K562 (cell line): Measurements from ENCODE around the gene KAZN. TPM values are rescaled to one million over a fixed set of nuclear protein-coding genes. Genes with fewer than 3 reads are reported as not detected.

Source experiments
- AFF4 ChIP-seq: sonication (generic); formaldehyde crosslinking; IDR thresholded peaks from 2 replicates; pipeline ENCODE4 v1.8.0; 2023; ENCODE audit warnings: mild to moderate bottlenecking, missing genetic modification reagents
- CBX5 ChIP-seq: IDR thresholded peaks from 2 replicates; pipeline ENCODE4 v1.6.1; 2014; ENCODE audit warnings: low read depth, borderline replicate concordance
- FOXJ2 ChIP-seq: fragments of 200-800 bp; sonication (Bioruptor generic); IDR thresholded peaks from 2 replicates; pipeline ENCODE4 v1.6.1; 2016; ENCODE audit warnings: missing genetic modification characterization, missing compliant biosample characterization
- KDM5B ChIP-seq: fragments of 200-600 bp; sonication (generic); IDR thresholded peaks from 2 replicates; pipeline ENCODE4 v1.6.1; 2012; ENCODE audit warnings: low read depth, mild to moderate bottlenecking, moderate library complexity, low read length, control low read depth, inconsistent platforms; ENCODE audit not compliant: insufficient replicate concordance
- MCM2 ChIP-seq: fragments of 450-650 bp; IDR thresholded peaks from 2 replicates; pipeline ENCODE4 v1.6.1; 2017; ENCODE audit warnings: low read depth, mild to moderate bottlenecking
- RCOR1 ChIP-seq, 2 experiments: IDR thresholded peaks; 2 replicates each; pipeline ENCODE4 v1.6.1; 2012; ENCODE audit warnings: low read depth in 2 of 2, low read length in 2 of 2, borderline replicate concordance in 1 of 2, improper control_type of control experiment in 1 of 2
- ZNF584 ChIP-seq: fragments of 200-800 bp; sonication (Bioruptor generic); IDR thresholded peaks from 2 replicates; pipeline ENCODE4 v1.6.1; 2016; ENCODE audit warnings: low read depth, mild to moderate bottlenecking, missing genetic modification characterization, missing compliant biosample characterization
- polyA plus RNA-seq, 8 experiments: library from polyadenylated mRNA; depleted of rRNA in 4 of 8; stranded (reverse) in 5 of 8; unstranded in 3 of 8; fragments of >200 nt; fragmentation: Nextera tagmentation in 2 of 8; fragmentation: Illumina TruSeq in 1 of 8; extraction: Ambion mirVana in 2 of 8; extraction: Trizol in 1 of 8; gene quantifications; 2 replicates each; pipeline versions ENCODE4 v1.2.1 to v1.2.3, GENCODE V29; 2011 to 2014; ENCODE audit warnings: inconsistent platforms in 1 of 8, missing spikeins in 1 of 8
- total RNA-seq, 7 experiments: library from RNA; depleted of rRNA in 6 of 7; stranded (reverse); fragments of >200 nt in 6 of 7; fragmentation: Illumina TruSeq in 2 of 7; extraction: Trizol in 2 of 7; gene quantifications; 2 replicates each; pipeline versions ENCODE4 v1.2.1 to v1.2.3, GENCODE V29; 2011 to 2021; ENCODE audit warnings: low replicate concordance in 1 of 7
- TF ChIP-seq, protein P1 (sequence below): fragments of 450-650 bp; formaldehyde crosslinking; IDR thresholded peaks from 2 replicates; pipeline ENCODE4 v1.4.0; 2020; ENCODE audit warnings: mild to moderate bottlenecking, moderate library complexity

KAZN gene
- total and polyA plus RNA-seq, 9 of the 15 experiments (the other 6 are each of a cell fraction or from before 2014, with no cell fraction given): 2.1 to 21.6 (median 5.4) TPM

- no peak for TF ChIP-seq RCOR1 (IDR thresholded peaks at IDR 0.05; ENCODE audit: borderline replicate concordance in 1 of 2, low read depth in 2 of 2, low read length in 2 of 2)
- TF ChIP-seq ZNF584 (CRISPR knock-in tag): no peak
- TF ChIP-seq KDM5B: no peak
- TF ChIP-seq MCM2: no peak
- no peak for TF ChIP-seq CBX5
- TF ChIP-seq, protein P1, sequence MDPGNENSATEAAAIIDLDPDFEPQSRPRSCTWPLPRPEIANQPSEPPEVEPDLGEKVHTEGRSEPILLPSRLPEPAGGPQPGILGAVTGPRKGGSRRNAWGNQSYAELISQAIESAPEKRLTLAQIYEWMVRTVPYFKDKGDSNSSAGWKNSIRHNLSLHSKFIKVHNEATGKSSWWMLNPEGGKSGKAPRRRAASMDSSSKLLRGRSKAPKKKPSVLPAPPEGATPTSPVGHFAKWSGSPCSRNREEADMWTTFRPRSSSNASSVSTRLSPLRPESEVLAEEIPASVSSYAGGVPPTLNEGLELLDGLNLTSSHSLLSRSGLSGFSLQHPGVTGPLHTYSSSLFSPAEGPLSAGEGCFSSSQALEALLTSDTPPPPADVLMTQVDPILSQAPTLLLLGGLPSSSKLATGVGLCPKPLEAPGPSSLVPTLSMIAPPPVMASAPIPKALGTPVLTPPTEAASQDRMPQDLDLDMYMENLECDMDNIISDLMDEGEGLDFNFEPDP (CRISPR knock-in tag): no peak
- no peak for TF ChIP-seq AFF4 (CRISPR knock-in tag)
- TF ChIP-seq FOXJ2 (tag): no peak
Measured at GRCh38 chr1:14672005-14672404, 73.5 kb downstream of the KAZN start (continued).
